WTC11 (cell line): ENCODE data around the gene PDE4B.

Experiments used
- AFF4 ChIP-seq: sonication (generic); formaldehyde crosslinking; IDR thresholded peaks from 2 replicates; pipeline ENCODE4 v1.8.1; 2023; ENCODE audit warnings: mild to moderate bottlenecking, missing genetic modification reagents, borderline replicate concordance
- CREB1 ChIP-seq: sonication (generic); formaldehyde crosslinking; IDR thresholded peaks from 2 replicates; pipeline ENCODE4 v1.8.0; 2023; ENCODE audit warnings: mild to moderate bottlenecking, missing genetic modification reagents
- CTCF ChIP-seq: fragments of 200-600 bp; IDR thresholded peaks from 2 replicates; pipeline ENCODE4 v1.8.0; 2022; ENCODE audit warnings: antibody characterized with exemption
- IRF1 ChIP-seq: sonication (generic); formaldehyde crosslinking; IDR thresholded peaks from 2 replicates; pipeline ENCODE4 v1.8.0; 2023; ENCODE audit warnings: missing genetic modification reagents
- IRF2 ChIP-seq: sonication (generic); formaldehyde crosslinking; IDR thresholded peaks from 2 replicates; pipeline ENCODE4 v1.8.0; 2022; ENCODE audit warnings: low read depth, missing genetic modification reagents, borderline replicate concordance
- MLX ChIP-seq: sonication (generic); formaldehyde crosslinking; IDR thresholded peaks from 2 replicates; pipeline ENCODE4 v1.8.1; 2023; ENCODE audit warnings: mild to moderate bottlenecking, missing genetic modification reagents, moderate library complexity
- TP53 ChIP-seq: sonication (generic); formaldehyde crosslinking; IDR thresholded peaks from 2 replicates; pipeline ENCODE4 v1.8.1; 2023; ENCODE audit warnings: mild to moderate bottlenecking, missing genetic modification reagents
- ZNF423 ChIP-seq: fragments of 250-450 bp; sonication (Bioruptor Pico); IDR thresholded peaks from 2 replicates; pipeline ENCODE4 v2.1.2; 2022; ENCODE audit warnings: mild to moderate bottlenecking, moderate library complexity
- TF ChIP-seq, protein P1 (sequence below): sonication (generic); formaldehyde crosslinking; IDR thresholded peaks from 2 replicates; pipeline ENCODE4 v1.8.1; 2023; ENCODE audit warnings: mild to moderate bottlenecking, missing genetic modification reagents
- TF ChIP-seq, protein P2 (sequence below): fragments of 250-450 bp; sonication (Bioruptor Pico); conservative IDR thresholded peaks from 2 replicates; pipeline ENCODE4 v1.9.0; 2021; ENCODE audit warnings: mild to moderate bottlenecking

GRCh38 chr1:65804584-65804983 lies 11.9 kb downstream of the PDE4B start:
- TF ChIP-seq CTCF (no peak), IRF2 (CRISPR knock-in tag) (no peak), ZNF423 (CRISPR knock-in tag) (no peak), MLX (no peak), AFF4 (CRISPR knock-in tag) (no peak), CREB1 (CRISPR knock-in tag) (no peak), TP53 (no peak), IRF1 (CRISPR knock-in tag) (no peak)
- TF ChIP-seq, protein P1, sequence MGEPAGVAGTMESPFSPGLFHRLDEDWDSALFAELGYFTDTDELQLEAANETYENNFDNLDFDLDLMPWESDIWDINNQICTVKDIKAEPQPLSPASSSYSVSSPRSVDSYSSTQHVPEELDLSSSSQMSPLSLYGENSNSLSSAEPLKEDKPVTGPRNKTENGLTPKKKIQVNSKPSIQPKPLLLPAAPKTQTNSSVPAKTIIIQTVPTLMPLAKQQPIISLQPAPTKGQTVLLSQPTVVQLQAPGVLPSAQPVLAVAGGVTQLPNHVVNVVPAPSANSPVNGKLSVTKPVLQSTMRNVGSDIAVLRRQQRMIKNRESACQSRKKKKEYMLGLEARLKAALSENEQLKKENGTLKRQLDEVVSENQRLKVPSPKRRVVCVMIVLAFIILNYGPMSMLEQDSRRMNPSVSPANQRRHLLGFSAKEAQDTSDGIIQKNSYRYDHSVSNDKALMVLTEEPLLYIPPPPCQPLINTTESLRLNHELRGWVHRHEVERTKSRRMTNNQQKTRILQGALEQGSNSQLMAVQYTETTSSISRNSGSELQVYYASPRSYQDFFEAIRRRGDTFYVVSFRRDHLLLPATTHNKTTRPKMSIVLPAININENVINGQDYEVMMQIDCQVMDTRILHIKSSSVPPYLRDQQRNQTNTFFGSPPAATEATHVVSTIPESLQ, result no peak
- TF ChIP-seq, protein P2, sequence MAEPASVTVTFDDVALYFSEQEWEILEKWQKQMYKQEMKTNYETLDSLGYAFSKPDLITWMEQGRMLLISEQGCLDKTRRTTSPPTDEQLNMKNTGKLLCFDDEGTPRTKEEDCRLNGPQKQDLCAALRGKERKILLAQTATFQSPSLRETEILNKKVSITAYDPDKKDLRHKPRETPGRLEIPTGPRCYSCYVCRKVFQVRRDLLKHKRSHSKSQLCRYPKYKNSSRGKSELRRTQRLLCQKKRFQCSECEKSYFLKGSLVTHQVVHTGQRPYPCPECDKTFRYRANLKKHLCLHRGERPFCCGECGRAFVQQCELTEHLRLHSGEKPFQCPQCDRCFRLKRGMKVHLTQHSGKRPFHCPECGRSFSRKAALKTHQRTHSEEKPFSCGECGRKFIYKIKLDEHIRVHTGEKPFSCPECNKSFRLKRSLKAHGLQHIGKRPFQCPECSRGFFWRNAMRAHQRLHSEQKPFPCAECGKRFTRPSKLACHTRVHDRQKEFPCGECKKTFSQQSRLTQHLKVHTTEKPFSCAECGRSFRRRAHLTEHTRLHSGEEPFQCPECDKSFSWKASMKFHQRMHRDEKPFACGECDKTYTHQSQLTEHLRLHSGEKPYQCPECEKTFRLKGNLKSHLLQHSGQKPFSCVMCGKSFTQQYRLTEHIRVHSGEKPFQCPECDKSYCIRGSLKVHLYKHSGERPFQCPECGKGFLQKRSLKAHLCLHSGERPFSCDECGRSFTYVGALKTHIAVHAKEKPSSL (CRISPR knock-in tag), result no peak
